Neural progenitor cell (in vitro differentiated cells): Measurements from ENCODE around the gene DEPDC1B. TPM values are rescaled to one million over a fixed set of nuclear protein-coding genes. Genes with fewer than 3 reads are reported as not detected.

Experiments
- DNase-seq: peaks from one replicate; pipeline ENCODE4 v3.0.0-alpha.2; 2016; ENCODE audit warnings: low spot score
- H2AFZ ChIP-seq: fragments of 200-600 bp; sonication (generic); replicated peaks from 2 replicates; pipeline ENCODE4 v1.6.1; 2016; ENCODE audit warnings: antibody characterized with exemption
- H3F3A ChIP-seq: fragments of 200-600 bp; sonication (generic); 2 replicates; pipeline ENCODE4 v1.6.1; 2016; ENCODE audit warnings: antibody characterized with exemption, low read depth
- H3K27ac ChIP-seq: fragments of 200-600 bp; sonication (generic); 2 replicates; pipeline ENCODE4 v1.5.1; 2016; ENCODE audit warnings: mild to moderate bottlenecking
- H3K27me3 ChIP-seq: fragments of 200-600 bp; sonication (generic); 2 replicates; pipeline ENCODE4 v1.6.1; 2016; ENCODE audit warnings: mild to moderate bottlenecking, moderate library complexity
- H3K36me3 ChIP-seq: fragments of 200-600 bp; sonication (generic); 2 replicates; pipeline ENCODE4 v1.5.1; 2016
- H3K4me1 ChIP-seq: fragments of 200-600 bp; sonication (generic); 2 replicates; pipeline ENCODE4 v1.6.1; 2016; ENCODE audit warnings: mixed run types
- H3K4me2 ChIP-seq: fragments of 200-600 bp; sonication (generic); 2 replicates; pipeline ENCODE4 v1.6.1; 2016
- H3K4me3 ChIP-seq: fragments of 200-600 bp; sonication (generic); 2 replicates; pipeline ENCODE4 v1.5.1; 2016
- H3K79me2 ChIP-seq: fragments of 200-600 bp; sonication (generic); 2 replicates; pipeline ENCODE4 v1.6.1; 2016; ENCODE audit warnings: low read depth
- H3K9ac ChIP-seq: fragments of 200-600 bp; sonication (generic); 2 replicates; pipeline ENCODE4 v1.6.1; 2016
- H3K9me3 ChIP-seq: fragments of 200-600 bp; sonication (generic); 2 replicates; pipeline ENCODE4 v1.5.1; 2016; ENCODE audit warnings: low read depth
- H4K20me1 ChIP-seq: fragments of 200-600 bp; sonication (generic); 2 replicates; pipeline ENCODE4 v1.6.1; 2016; ENCODE audit warnings: low read depth
- H3K27ac Mint-ChIP-seq: 3 replicates; pipeline ENCODE4 v1.8.0; 2021; ENCODE audit warnings: mixed read lengths
- H3K27me3 Mint-ChIP-seq: 2 replicates; pipeline ENCODE4 v1.8.0; 2022; ENCODE audit warnings: low read depth, mild to moderate bottlenecking, inconsistent platforms, moderate library complexity, mixed read lengths; ENCODE audit not compliant: insufficient read depth
- H3K36me3 Mint-ChIP-seq: 3 replicates; pipeline ENCODE4 v1.8.0; 2021; ENCODE audit warnings: mixed read lengths
- H3K4me1 Mint-ChIP-seq: 3 replicates; pipeline ENCODE4 v1.8.0; 2021; ENCODE audit warnings: mixed read lengths
- H3K4me3 Mint-ChIP-seq: 3 replicates; pipeline ENCODE4 v1.8.0; 2021; ENCODE audit warnings: mild to moderate bottlenecking, moderate library complexity, mixed read lengths
- H3K9me3 Mint-ChIP-seq: 3 replicates; pipeline ENCODE4 v1.8.0; 2020; ENCODE audit warnings: mixed read lengths
- EZH2 ChIP-seq: fragments of 200-600 bp; sonication (generic); IDR thresholded peaks from 2 replicates; pipeline ENCODE4 v1.6.1; 2017; ENCODE audit warnings: antibody characterized with exemption, mild to moderate bottlenecking, moderate library complexity
- EZH2phosphoT487 ChIP-seq: fragments of 200-600 bp; sonication (generic); IDR thresholded peaks from 2 replicates; pipeline ENCODE4 v1.6.1; 2017; ENCODE audit warnings: antibody characterized with exemption
- total RNA-seq: library from RNA; depleted of rRNA; stranded (reverse); fragments of >200 nt; gene quantifications from 2 replicates; pipeline ENCODE4 v1.2.3, GENCODE V29; 2015; ENCODE audit warnings: low replicate concordance
- TF ChIP-seq, protein P1 (sequence below): fragments of 200-600 bp; sonication (generic); IDR thresholded peaks from 2 replicates; pipeline ENCODE4 v1.5.1; 2017; ENCODE audit warnings: antibody characterized with exemption, mild to moderate bottlenecking

The DEPDC1B gene
- total RNA-seq, 1 donor from 2014 or later: 142 TPM

DNA sequence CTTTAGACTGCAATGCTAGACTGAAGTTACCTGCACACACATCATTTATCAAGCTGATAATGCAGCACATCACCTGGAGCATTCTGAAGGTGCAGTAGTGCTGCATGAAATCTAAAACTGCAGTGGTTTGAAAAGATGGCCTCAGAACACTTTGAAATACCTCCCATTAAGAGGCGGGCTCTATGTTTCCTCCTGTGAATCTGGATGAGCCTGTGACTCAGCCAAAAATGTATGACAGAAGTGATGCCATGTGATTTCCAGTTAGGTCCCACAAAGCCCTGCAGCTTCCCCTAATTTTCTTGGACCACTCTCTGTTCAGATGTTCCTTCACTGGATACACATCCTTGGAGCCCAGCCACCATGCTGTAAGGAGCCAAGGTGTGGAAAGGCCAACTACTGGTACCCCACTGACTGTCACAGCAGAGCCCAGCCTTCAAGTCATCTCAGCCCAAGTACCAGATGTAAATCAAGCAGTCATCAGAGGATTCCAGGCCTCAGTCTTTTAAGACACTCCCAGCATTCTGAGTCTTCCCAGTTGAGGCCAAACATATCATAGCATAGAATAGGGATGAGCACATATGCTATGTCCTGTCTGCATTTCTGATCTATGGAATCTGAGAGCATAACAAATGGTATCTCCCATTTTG lies 27.2 kb upstream of the DEPDC1B start:
- Histone ChIP-seq H2AFZ (no peak overlapping the region), H3K4me1 (no peaks in the 10 kb centered on the region), H3K27me3 (no peaks in the 10 kb centered on the region), H3K27ac (no peak overlapping the region), H3K4me2 (no peak overlapping the region), H3K4me3 (no peak overlapping the region), H4K20me1 (no peaks in the 10 kb centered on the region), H3K9me3 (no peaks in the 10 kb centered on the region), H3F3A (no peaks in the 10 kb centered on the region), H3K36me3 (no peaks in the 10 kb centered on the region), H3K9ac (no peak overlapping the region), H3K79me2 (no peaks in the 10 kb centered on the region)
- Mint-ChIP-seq H3K9me3 (no peaks in the 10 kb centered on the region), H3K4me3 (no peak overlapping the region), H3K27ac (no peak overlapping the region), H3K36me3 (no peaks in the 10 kb centered on the region), H3K27me3 (peaks cover 4% of the 10 kb centered on the region), H3K4me1 (no peaks in the 10 kb centered on the region)
- DNase-seq: no peak
- TF ChIP-seq EZH2 (no peak), EZH2phosphoT487 (no peak)
- TF ChIP-seq, protein P1, sequence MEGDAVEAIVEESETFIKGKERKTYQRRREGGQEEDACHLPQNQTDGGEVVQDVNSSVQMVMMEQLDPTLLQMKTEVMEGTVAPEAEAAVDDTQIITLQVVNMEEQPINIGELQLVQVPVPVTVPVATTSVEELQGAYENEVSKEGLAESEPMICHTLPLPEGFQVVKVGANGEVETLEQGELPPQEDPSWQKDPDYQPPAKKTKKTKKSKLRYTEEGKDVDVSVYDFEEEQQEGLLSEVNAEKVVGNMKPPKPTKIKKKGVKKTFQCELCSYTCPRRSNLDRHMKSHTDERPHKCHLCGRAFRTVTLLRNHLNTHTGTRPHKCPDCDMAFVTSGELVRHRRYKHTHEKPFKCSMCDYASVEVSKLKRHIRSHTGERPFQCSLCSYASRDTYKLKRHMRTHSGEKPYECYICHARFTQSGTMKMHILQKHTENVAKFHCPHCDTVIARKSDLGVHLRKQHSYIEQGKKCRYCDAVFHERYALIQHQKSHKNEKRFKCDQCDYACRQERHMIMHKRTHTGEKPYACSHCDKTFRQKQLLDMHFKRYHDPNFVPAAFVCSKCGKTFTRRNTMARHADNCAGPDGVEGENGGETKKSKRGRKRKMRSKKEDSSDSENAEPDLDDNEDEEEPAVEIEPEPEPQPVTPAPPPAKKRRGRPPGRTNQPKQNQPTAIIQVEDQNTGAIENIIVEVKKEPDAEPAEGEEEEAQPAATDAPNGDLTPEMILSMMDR: no peak

DNA sequence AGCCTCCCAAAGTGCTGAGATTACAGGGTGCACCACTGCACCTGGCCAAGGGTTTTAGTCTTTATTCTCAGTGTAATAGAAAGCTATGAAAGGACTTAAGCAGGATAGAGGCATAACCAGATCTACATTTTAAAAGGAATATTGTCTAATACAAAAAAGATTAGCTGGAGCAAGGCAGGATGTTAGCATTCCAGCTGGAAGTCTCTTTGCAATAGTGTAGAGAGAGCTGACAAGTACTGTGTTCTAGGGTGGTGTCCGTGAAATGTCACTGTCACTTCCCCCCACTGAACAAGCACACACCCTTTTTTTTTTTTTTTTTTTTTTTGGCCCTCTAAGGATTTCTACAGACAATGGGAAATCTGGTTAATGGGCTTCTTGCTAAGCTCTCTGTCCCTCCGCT lies 24.2 kb upstream of the DEPDC1B start:
- TF ChIP-seq, protein P1: no peak
- TF ChIP-seq EZH2phosphoT487 (no peak), EZH2 (no peak)
- no peaks in the 10 kb centered on the region for H3K4me1 Mint-ChIP-seq
- no peak overlapping the region for H3K27ac Mint-ChIP-seq

DNA sequence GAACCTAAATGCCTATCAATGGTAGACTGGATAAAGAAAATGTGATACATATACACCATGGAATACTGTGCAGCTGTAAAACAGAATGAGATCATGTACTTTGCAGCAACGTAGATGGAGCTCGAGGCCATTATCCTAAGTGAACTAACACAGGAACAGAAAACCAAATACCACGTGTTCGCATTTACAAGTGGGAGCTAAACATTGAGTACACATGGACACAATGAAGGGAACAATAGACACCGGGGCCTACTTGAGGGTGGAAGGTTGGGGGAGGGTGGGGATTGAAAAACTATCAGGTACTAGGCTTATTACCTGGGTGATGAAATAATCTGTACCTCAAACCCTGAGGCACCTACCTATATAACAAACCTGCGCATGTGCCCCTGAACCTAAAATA lies 22.4 kb upstream of the DEPDC1B start:
- H3K27me3 Mint-ChIP-seq: no peaks in the 10 kb centered on the region
- no peaks in the 10 kb centered on the region for H3K4me1 Mint-ChIP-seq
- Histone ChIP-seq H3K27ac (no peak overlapping the region), H3F3A (no peaks in the 10 kb centered on the region), H3K4me2 (no peak overlapping the region), H4K20me1 (no peaks in the 10 kb centered on the region), H3K4me3 (no peak overlapping the region), H3K36me3 (no peaks in the 10 kb centered on the region), H3K27me3 (no peaks in the 10 kb centered on the region), H3K4me1 (no peaks in the 10 kb centered on the region), H3K9ac (no peak overlapping the region), H3K79me2 (no peaks in the 10 kb centered on the region), H2AFZ (no peak overlapping the region), H3K9me3 (no peaks in the 10 kb centered on the region)
- no peak overlapping the region for H3K27ac Mint-ChIP-seq
- no peak for DNase-seq
- H3K36me3 Mint-ChIP-seq: no peaks in the 10 kb centered on the region
- no peaks in the 10 kb centered on the region for H3K9me3 Mint-ChIP-seq
- no peak overlapping the region for H3K4me3 Mint-ChIP-seq
- TF ChIP-seq EZH2 (no peak), EZH2phosphoT487 (no peak)
- TF ChIP-seq, protein P1: no peak

More for the DNA sequence above, 24.2 kb upstream of the DEPDC1B start:
- Histone ChIP-seq H4K20me1 (no peaks in the 10 kb centered on the region), H3K9me3 (no peaks in the 10 kb centered on the region), H3K4me2 (no peak overlapping the region), H3K27me3 (no peaks in the 10 kb centered on the region), H3K79me2 (no peaks in the 10 kb centered on the region), H3F3A (no peaks in the 10 kb centered on the region), H2AFZ (no peak overlapping the region), H3K9ac (no peak overlapping the region), H3K4me1 (no peaks in the 10 kb centered on the region), H3K27ac (no peak overlapping the region), H3K4me3 (no peak overlapping the region), H3K36me3 (no peaks in the 10 kb centered on the region)
- no peak for DNase-seq
- Mint-ChIP-seq H3K9me3 (no peaks in the 10 kb centered on the region), H3K4me3 (no peak overlapping the region), H3K27me3 (no peaks in the 10 kb centered on the region), H3K36me3 (no peaks in the 10 kb centered on the region)
